Activated CD4-positive, alpha-beta T cell treated with anti-CD3 and anti-CD28 coated beads, Interleukin-2, amount 50 U/mL, for 24 hours (primary cell): Measurements from ENCODE around the gene GNAT2.
"Not testable (repeated sequence)": the region's sequence is repeated elsewhere in the genome, so short reads cannot be mapped to it uniquely, and the experiment has no call there.

Source experiments
- DNase-seq, 2 donors: peaks; one replicate each; pipeline ENCODE4 v3.0.0-alpha.2; 2020; ENCODE audit warnings: low read depth in 1 of 2, low spot score in 1 of 2

The GNAT2 gene

DNA sequence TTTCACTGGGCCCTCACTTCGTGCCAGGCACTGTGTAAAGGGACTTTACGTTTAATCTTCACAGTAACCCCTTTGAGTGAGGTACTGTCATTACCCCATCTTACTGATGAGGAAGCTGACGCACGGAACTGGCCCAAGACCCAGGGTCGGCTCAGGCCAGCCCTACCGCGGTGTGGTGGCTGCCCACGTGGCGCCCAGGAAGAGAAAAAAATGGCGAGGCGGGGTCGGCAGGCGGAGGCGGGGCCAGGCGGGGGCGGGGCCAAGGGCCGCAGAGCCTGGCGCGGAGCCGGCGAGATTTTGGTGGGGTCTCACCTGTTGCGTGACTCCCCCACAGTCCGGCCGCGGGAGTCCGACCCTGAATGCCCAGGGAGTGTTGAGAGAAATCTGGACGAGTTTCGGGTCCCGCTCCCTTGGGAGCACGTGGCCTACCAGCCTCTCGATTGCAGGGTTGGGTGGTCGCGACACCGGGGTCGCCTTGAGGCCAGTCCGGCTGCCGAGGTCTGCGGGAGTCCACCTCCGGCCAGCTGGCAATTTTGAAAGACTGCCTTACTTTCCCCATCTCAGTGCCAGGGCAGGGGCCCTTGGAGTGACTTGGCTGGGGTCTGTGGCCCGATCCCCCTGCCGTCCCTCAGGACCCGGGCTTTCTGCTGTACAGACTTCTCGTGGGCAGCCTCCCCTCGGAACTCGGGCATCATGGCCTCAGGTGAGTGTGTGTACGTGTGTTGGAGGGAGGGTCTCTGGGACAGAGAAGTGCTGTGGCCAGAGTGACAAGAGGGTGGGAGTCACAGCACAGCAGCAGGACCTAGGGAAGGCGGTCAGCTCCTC is at the start of gene GNAT2, which contains the start of gene AMPD2:
TSS of gene GNAT2 (minus strand) at position 41 of the 825 bp plus-strand sequence. CDS start 6,746 bp downstream, outside the sequence.
TSS of gene AMPD2 (plus strand) at position 262 of the 825 bp plus-strand sequence. CDS start 1,339 bp downstream, outside the sequence.
- DNase-seq: peak; percentile 56 to 60

GRCh38 chr1:109668123-109668775 is 48.8 kb upstream of the GNAT2 start:
- DNase-seq: no peak

DNA sequence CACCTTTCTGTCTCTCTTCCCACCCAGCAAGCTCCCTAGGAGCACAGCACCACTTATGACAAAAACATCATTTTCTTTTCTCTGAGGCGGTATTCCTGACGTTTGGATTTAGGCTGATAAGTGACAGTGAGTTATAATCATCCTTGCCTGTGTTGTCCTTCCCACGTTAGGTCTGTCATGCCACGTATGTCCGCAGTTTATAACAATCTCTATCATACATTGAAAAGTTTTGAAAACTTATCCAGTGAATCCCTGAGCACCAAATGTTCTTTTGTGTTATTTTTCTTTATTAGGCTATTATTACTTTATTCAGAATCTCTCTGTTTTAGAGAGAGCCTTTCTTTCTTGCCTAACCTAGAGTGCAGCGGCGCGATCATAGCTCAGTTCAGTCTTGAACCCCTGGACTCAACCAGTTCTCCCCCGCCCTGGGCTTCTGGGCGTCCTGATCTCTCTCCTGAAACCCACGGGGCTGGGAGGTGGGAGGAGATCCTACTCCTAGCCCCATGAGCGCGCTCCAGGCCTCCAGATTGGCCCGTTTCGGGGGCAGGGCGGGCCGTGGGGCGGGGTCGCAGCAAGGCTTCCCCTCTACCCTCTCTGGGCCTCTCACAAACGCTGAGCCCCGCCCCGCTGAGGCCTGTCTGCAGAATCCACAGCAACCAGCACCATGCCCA is 48.2 kb upstream of the GNAT2 start, which contains the start of gene GSTM2:
TSS of gene GSTM2 (plus strand) at position 606 of the 671 bp plus-strand sequence. CDS start at position 665, 59 bp downstream.
- DNase-seq: peak; percentile 53 to 77

DNA sequence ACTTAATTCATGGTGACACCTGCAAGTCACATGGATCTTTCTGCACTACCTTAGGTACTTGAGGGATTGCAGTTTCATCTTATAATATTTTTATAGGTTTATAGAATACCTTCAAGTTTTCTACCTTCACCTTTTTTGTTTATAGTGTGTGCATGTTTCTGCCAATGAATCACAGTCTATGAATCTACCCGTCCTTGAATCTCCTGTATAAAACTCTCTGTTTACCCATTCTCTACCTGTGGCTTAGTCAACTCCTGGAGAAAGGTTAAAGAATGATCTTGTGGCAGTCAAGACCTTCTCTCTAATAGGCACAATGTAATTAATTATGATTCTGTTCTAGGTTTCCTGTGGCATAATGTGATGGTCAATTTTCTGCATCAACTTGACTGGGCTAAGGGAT is 45.3 kb upstream of the GNAT2 start:
- DNase-seq: no peak

DNA sequence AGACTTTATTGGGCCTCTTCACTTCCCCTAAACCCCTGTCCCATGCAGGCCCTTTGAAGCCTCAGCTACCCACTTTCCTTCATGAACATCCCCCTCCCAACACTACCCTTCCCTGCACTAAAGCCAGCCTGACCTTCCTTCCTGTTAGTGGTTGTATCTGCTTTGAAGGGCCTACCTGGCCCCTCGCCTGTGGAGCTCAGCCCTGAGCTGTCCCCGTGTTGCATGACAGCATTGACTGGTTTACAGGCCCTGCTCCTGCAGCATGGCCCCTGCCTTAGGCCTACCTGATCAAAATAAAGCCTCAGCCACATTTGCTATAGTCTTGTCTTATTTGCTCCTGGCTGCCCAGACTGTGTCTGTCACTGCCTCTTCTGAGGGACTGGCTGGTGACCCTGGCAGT is 42.0 kb upstream of the GNAT2 start:
- DNase-seq: no peak

DNA sequence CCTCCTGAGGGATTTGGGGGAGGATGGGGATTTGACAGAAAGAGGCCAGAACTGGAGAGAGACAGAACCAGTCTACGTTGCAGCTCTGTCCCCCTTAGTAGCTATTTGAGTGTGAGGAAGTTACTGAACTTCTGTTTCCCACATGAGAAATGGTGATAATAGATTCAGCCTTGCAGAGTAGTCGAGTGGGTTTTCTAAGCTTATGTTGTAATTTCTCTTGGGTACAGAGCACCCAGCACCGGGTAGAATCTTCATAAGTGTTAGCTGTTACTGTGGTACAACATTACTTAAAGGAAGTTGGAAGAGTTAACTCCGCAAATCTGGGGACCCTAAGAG is 41.2 kb upstream of the GNAT2 start:
- DNase-seq: not testable (repeated sequence)

DNA sequence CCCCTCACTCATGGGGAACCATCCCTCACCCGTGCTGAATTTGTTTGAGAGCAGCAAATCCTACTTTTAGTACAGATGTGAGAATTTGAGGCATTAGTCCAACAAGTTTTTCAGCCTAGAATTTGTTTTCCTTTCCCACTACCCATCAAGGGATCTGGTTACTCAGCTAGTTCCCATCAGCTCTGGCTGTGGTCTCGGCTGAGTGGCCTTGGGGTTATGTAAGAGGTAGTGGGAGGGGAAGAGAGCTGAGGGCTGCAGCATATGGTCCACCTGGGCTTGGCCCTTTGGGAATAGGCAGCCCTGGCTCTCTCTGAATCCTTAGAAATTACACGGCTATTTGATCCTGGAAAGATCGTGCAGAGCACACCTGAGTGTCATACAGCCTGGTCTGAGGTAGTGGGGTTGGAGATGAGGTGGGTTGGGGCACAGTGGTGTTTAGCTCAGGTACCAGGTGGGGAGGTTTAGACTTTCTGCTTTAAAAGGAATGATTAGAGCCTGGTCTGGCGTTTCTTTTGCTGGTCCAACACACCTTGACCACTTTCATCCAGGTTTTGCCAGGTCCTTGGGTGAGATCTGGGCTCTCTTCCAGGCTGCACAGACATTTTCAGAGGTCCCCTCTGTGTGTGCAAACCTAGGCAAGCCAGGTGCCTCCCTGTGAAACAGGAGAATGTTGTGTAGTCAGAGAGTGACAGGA is 40.7 kb upstream of the GNAT2 start:
- DNase-seq: no peak

- no peak for DNase-seq
Observed at GRCh38 chr1:109659145-109659544, 39.7 kb upstream of the GNAT2 start.

DNA sequence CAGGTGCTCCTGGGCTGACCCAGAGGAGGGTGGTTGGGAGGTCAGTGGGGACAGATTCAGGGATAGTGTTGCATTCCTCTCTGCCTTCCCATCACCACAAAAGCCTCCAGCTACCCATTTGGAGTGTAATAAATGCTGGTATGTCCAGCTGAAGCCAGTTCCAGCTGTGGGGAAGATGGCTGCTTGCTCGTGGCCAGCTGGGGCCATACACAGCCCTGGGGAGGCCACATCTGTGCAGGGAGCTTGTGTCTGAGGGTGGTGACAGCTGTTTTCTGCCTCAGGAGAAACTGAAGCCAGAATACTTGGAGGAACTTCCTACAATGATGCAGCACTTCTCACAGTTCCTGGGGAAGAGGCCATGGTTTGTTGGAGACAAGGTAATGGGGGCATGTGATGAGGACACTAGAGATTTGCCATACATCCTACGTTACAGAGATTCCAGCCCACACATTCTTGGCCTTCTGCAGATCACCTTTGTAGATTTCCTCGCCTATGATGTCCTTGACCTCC is 39.2 kb upstream of the GNAT2 start:
- no peak for DNase-seq

- no peak for DNase-seq
Observed at GRCh38 chr1:109657970-109658369, 38.6 kb upstream of the GNAT2 start.

GRCh38 chr1:109657395-109657794 is 38.0 kb upstream of the GNAT2 start:
- DNase-seq: no peak

GRCh38 chr1:109655615-109656519 is 36.5 kb upstream of the GNAT2 start, which contains the start of gene GSTM4:
Gene GSTM4 (plus strand): TSS chr1:109656099. CDS start chr1:109656390, 291 bp downstream.
- DNase-seq: peak; percentile 42 to 49

- no peak for DNase-seq
Observed at GRCh38 chr1:109654519-109654918, 35.1 kb upstream of the GNAT2 start.

DNA sequence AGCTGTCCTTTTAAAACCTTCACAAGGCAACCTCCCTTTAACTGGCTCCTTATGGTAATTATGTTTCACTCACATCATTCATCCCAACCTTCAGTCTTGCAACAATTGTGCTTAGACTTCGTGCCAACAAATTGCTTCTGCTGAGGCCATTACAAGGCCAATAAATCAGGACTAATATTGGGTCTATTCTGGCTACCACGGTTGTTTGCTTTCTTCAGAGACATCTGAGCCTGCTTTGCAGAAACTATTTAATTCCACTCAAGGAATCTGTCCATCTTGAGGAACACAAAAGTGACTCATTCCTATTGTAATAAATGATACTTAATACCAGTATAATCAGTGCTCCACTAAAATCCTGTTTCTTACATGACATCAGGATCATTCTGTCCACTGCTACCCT is 33.9 kb upstream of the GNAT2 start:
- no peak for DNase-seq

GRCh38 chr1:109652402-109652801 is 33.0 kb upstream of the GNAT2 start:
- no peak for DNase-seq

DNA sequence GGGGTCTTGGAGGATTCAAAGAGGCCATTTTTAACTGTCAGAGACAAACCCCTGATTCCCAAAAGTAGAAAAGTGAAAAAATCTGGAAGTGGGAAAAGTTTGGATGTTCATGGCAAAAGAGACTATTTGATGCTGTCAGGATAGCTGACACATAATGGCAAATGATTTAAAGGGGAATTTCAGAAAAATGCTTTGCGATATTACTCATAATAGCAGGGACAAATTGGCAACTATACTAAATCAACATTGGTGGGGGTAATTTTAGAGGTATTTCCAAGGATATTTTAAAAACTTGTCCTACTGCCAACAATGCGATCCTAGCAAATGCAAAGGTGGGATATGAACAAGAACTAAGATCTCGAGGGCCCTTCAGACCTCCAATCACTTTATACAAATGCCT is 31.2 kb upstream of the GNAT2 start:
- DNase-seq: no peak

- DNase-seq: no peak
Observed at GRCh38 chr1:109649491-109649914, 30.1 kb upstream of the GNAT2 start.

- DNase-seq: no peak
Observed at GRCh38 chr1:109644670-109645069, 25.3 kb upstream of the GNAT2 start.

DNA sequence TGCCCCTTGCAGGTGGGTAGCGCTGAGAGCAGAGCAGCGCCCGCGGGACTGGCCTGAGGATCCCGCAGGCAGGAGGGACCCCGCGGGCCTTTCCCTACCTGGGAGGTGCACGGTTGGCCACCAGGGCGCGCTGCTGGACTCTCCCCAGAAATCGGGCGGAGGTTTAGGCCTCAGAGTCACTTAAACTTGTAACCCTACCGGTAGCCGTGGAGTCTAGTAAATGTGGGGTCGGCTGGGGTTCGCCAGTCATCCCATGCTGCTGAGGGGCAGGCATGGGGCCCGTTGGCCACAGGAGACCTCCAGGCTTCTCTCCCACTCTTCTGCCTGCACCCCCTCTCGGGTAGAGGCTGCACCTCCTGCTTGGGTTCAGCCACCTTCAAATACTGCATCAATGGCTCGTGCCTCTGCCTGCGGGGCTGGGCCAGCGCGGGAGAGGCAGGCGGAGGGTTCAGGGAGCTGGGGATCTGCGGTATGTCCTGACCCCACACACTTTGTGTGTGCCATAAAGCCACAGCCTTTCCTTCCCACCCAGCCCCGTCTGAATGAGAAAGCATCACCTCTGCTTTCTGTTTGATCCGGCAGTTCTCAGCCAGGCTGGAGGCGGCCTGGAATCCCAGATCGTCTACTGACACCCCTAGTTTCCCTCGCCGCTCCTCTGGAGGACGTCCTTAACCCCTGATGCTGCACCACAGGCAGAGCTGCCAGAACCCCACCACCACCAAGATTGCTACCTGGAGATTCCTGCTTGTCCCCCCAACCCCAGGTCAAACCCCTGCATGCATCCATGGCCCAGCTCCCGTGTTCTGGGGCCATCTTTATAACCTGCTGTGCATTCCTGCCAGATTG is 24.2 kb upstream of the GNAT2 start:
- DNase-seq: peak; percentile 74 to 82
